Raji (cell line): ENCODE results near the gene GBA2.

ENCODE experiments used
- POLR2A ChIP-seq: IDR thresholded peaks from 2 replicates; pipeline ENCODE4 v1.6.1; 2011; ENCODE audit warnings: low read depth, low read length, control low read depth; ENCODE audit not compliant: insufficient read depth

The GBA2 gene

GRCh38 chr9:35702696-35703095, 46.3 kb downstream of the GBA2 start:
- no peak for TF ChIP-seq POLR2A

- no peak for TF ChIP-seq POLR2A
Observed at GRCh38 chr9:35700942-35701341, 48.1 kb downstream of the GBA2 start.

GRCh38 chr9:35700031-35700430, 49.0 kb downstream of the GBA2 start:
- TF ChIP-seq POLR2A = no peak

GRCh38 chr9:35698231-35698630, 50.8 kb downstream of the GBA2 start:
- TF ChIP-seq POLR2A = no peak

GRCh38 chr9:35697486-35697885, 51.5 kb downstream of the GBA2 start:
- no peak for TF ChIP-seq POLR2A

GRCh38 chr9:35696520-35697215, 52.4 kb downstream of the GBA2 start:
- no peak for TF ChIP-seq POLR2A

- TF ChIP-seq POLR2A = no peak
Observed at GRCh38 chr9:35695943-35696401, 53.1 kb downstream of the GBA2 start.

GRCh38 chr9:35691757-35692301, 57.2 kb downstream of the GBA2 start:
- no peak for TF ChIP-seq POLR2A

- TF ChIP-seq POLR2A = no peak
Observed at GRCh38 chr9:35691334-35691650, 57.7 kb downstream of the GBA2 start.

- TF ChIP-seq POLR2A = no peak
Observed at GRCh38 chr9:35690614-35691333, 58.3 kb downstream of the GBA2 start.

- no peak for TF ChIP-seq POLR2A
Observed at GRCh38 chr9:35690294-35690613, 58.8 kb downstream of the GBA2 start.

GRCh38 chr9:35689542-35690293, 59.3 kb downstream of the GBA2 start, which contains the start of gene TPM2:
TSS of gene TPM2 (minus strand) at chr9:35689925. CDS start at chr9:35689817, 108 bp downstream.
- TF ChIP-seq POLR2A = no peak

GRCh38 chr9:35688558-35689541, 60.2 kb downstream of the GBA2 start:
- TF ChIP-seq POLR2A = no peak

GRCh38 chr9:35687972-35688557, 61.0 kb downstream of the GBA2 start:
- no peak for TF ChIP-seq POLR2A
